Neural progenitor cell (in vitro differentiated cells): ENCODE results near the gene NEGR1. TPM values are rescaled to one million over a fixed set of nuclear protein-coding genes. Genes with fewer than 3 reads are reported as not detected.

Experiments
- DNase-seq: peaks from one replicate; pipeline ENCODE4 v3.0.0-alpha.2; 2016; ENCODE audit warnings: low spot score
- H2AFZ ChIP-seq: fragments of 200-600 bp; sonication (generic); replicated peaks from 2 replicates; pipeline ENCODE4 v1.6.1; 2016; ENCODE audit warnings: antibody characterized with exemption
- H3F3A ChIP-seq: fragments of 200-600 bp; sonication (generic); 2 replicates; pipeline ENCODE4 v1.6.1; 2016; ENCODE audit warnings: antibody characterized with exemption, low read depth
- H3K27ac ChIP-seq: fragments of 200-600 bp; sonication (generic); 2 replicates; pipeline ENCODE4 v1.5.1; 2016; ENCODE audit warnings: mild to moderate bottlenecking
- H3K27me3 ChIP-seq: fragments of 200-600 bp; sonication (generic); 2 replicates; pipeline ENCODE4 v1.6.1; 2016; ENCODE audit warnings: mild to moderate bottlenecking, moderate library complexity
- H3K36me3 ChIP-seq: fragments of 200-600 bp; sonication (generic); 2 replicates; pipeline ENCODE4 v1.5.1; 2016
- H3K4me1 ChIP-seq: fragments of 200-600 bp; sonication (generic); 2 replicates; pipeline ENCODE4 v1.6.1; 2016; ENCODE audit warnings: mixed run types
- H3K4me2 ChIP-seq: fragments of 200-600 bp; sonication (generic); 2 replicates; pipeline ENCODE4 v1.6.1; 2016
- H3K4me3 ChIP-seq: fragments of 200-600 bp; sonication (generic); 2 replicates; pipeline ENCODE4 v1.5.1; 2016
- H3K79me2 ChIP-seq: fragments of 200-600 bp; sonication (generic); 2 replicates; pipeline ENCODE4 v1.6.1; 2016; ENCODE audit warnings: low read depth
- H3K9ac ChIP-seq: fragments of 200-600 bp; sonication (generic); 2 replicates; pipeline ENCODE4 v1.6.1; 2016
- H3K9me3 ChIP-seq: fragments of 200-600 bp; sonication (generic); 2 replicates; pipeline ENCODE4 v1.5.1; 2016; ENCODE audit warnings: low read depth
- H4K20me1 ChIP-seq: fragments of 200-600 bp; sonication (generic); 2 replicates; pipeline ENCODE4 v1.6.1; 2016; ENCODE audit warnings: low read depth
- H3K27ac Mint-ChIP-seq: 3 replicates; pipeline ENCODE4 v1.8.0; 2021; ENCODE audit warnings: mixed read lengths
- H3K27me3 Mint-ChIP-seq: 2 replicates; pipeline ENCODE4 v1.8.0; 2022; ENCODE audit warnings: low read depth, mild to moderate bottlenecking, inconsistent platforms, moderate library complexity, mixed read lengths; ENCODE audit not compliant: insufficient read depth
- H3K36me3 Mint-ChIP-seq: 3 replicates; pipeline ENCODE4 v1.8.0; 2021; ENCODE audit warnings: mixed read lengths
- H3K4me1 Mint-ChIP-seq: 3 replicates; pipeline ENCODE4 v1.8.0; 2021; ENCODE audit warnings: mixed read lengths
- H3K4me3 Mint-ChIP-seq: 3 replicates; pipeline ENCODE4 v1.8.0; 2021; ENCODE audit warnings: mild to moderate bottlenecking, moderate library complexity, mixed read lengths
- H3K9me3 Mint-ChIP-seq: 3 replicates; pipeline ENCODE4 v1.8.0; 2020; ENCODE audit warnings: mixed read lengths
- EZH2 ChIP-seq: fragments of 200-600 bp; sonication (generic); IDR thresholded peaks from 2 replicates; pipeline ENCODE4 v1.6.1; 2017; ENCODE audit warnings: antibody characterized with exemption, mild to moderate bottlenecking, moderate library complexity
- EZH2phosphoT487 ChIP-seq: fragments of 200-600 bp; sonication (generic); IDR thresholded peaks from 2 replicates; pipeline ENCODE4 v1.6.1; 2017; ENCODE audit warnings: antibody characterized with exemption
- total RNA-seq: library from RNA; depleted of rRNA; stranded (reverse); fragments of >200 nt; gene quantifications from 2 replicates; pipeline ENCODE4 v1.2.3, GENCODE V29; 2015; ENCODE audit warnings: low replicate concordance
- TF ChIP-seq, protein P1 (sequence below): fragments of 200-600 bp; sonication (generic); IDR thresholded peaks from 2 replicates; pipeline ENCODE4 v1.5.1; 2017; ENCODE audit warnings: antibody characterized with exemption, mild to moderate bottlenecking

The NEGR1 gene
- total RNA-seq, 1 donor from 2014 or later: 0.62 TPM

DNA sequence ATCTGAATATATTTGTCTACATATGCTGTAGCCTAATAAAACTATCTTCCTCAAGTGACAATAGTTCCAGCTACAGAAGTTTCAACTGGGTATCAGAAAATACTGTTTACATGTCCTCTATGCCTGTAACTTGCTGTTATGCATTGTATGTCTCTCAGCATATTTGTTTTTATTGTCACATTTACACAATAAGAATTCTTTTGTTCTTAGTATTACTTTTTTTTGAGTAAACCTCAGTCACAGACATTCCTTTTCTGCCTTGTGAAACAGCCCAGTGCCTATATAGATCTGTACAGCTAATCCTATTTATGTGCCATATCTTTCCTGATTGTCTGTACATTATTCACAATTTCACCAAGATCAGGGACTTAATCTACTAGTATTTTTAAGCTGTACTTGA is 565.2 kb downstream of the NEGR1 start:
- no peak overlapping the region for H3K9ac ChIP-seq
- H3K4me1 ChIP-seq: no peaks in the 10 kb centered on the region
- H3F3A ChIP-seq: no peaks in the 10 kb centered on the region
- H3K4me3 Mint-ChIP-seq: no peak overlapping the region
- H3K27ac Mint-ChIP-seq: no peak overlapping the region
- no peaks in the 10 kb centered on the region for H3K27me3 ChIP-seq
- H3K79me2 ChIP-seq: no peaks in the 10 kb centered on the region
- TF ChIP-seq, protein P1, sequence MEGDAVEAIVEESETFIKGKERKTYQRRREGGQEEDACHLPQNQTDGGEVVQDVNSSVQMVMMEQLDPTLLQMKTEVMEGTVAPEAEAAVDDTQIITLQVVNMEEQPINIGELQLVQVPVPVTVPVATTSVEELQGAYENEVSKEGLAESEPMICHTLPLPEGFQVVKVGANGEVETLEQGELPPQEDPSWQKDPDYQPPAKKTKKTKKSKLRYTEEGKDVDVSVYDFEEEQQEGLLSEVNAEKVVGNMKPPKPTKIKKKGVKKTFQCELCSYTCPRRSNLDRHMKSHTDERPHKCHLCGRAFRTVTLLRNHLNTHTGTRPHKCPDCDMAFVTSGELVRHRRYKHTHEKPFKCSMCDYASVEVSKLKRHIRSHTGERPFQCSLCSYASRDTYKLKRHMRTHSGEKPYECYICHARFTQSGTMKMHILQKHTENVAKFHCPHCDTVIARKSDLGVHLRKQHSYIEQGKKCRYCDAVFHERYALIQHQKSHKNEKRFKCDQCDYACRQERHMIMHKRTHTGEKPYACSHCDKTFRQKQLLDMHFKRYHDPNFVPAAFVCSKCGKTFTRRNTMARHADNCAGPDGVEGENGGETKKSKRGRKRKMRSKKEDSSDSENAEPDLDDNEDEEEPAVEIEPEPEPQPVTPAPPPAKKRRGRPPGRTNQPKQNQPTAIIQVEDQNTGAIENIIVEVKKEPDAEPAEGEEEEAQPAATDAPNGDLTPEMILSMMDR: no peak
- TF ChIP-seq EZH2: no peak
- no peaks in the 10 kb centered on the region for H3K27me3 Mint-ChIP-seq
- H3K36me3 ChIP-seq: no peaks in the 10 kb centered on the region
- no peak overlapping the region for H3K27ac ChIP-seq
- H2AFZ ChIP-seq: no peak overlapping the region
- no peaks in the 10 kb centered on the region for H3K4me1 Mint-ChIP-seq
- no peaks in the 10 kb centered on the region for H3K9me3 ChIP-seq
- H3K9me3 Mint-ChIP-seq: peaks cover 3% of the 10 kb centered on the region
- H3K36me3 Mint-ChIP-seq: no peaks in the 10 kb centered on the region
- H3K4me2 ChIP-seq: no peak overlapping the region
- H3K4me3 ChIP-seq: no peak overlapping the region
- H4K20me1 ChIP-seq: no peaks in the 10 kb centered on the region
- DNase-seq: no peak

DNA sequence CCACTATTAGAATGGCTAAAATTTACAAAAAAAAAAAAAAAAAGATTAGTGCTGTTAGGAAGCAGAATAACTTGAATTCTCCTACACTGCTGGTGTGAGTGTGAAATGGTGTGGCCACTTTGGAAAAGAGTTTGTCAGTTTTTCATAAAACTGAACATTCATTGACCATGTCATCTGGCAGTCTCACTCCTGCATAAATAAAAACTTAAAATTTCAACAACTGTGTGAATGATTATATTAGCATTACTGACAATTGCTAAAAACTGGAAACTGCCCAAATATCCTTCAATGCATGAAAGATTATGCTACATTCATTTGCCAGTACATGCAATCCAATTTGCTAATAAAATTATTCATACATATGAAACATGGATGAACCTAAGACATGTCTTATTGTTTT is 570.9 kb downstream of the NEGR1 start:
- no peak overlapping the region for H3K27ac ChIP-seq
- H3K27me3 ChIP-seq: no peaks in the 10 kb centered on the region
- H4K20me1 ChIP-seq: no peaks in the 10 kb centered on the region
- no peak overlapping the region for H3K4me3 ChIP-seq
- Mint-ChIP-seq H3K36me3 (no peaks in the 10 kb centered on the region), H3K4me3 (no peak overlapping the region), H3K9me3 (peaks cover 3% of the 10 kb centered on the region), H3K27ac (no peak overlapping the region), H3K27me3 (no peaks in the 10 kb centered on the region), H3K4me1 (no peaks in the 10 kb centered on the region)
- no peaks in the 10 kb centered on the region for H3K36me3 ChIP-seq
- no peak for DNase-seq
- TF ChIP-seq EZH2phosphoT487 (no peak), EZH2 (no peak)
- TF ChIP-seq, protein P1: no peak
- H3K4me2 ChIP-seq: no peak overlapping the region
- no peak overlapping the region for H2AFZ ChIP-seq
- no peaks in the 10 kb centered on the region for H3K9me3 ChIP-seq
- no peak overlapping the region for H3K9ac ChIP-seq
- no peaks in the 10 kb centered on the region for H3K4me1 ChIP-seq
- H3K79me2 ChIP-seq: no peaks in the 10 kb centered on the region
- H3F3A ChIP-seq: no peaks in the 10 kb centered on the region

DNA sequence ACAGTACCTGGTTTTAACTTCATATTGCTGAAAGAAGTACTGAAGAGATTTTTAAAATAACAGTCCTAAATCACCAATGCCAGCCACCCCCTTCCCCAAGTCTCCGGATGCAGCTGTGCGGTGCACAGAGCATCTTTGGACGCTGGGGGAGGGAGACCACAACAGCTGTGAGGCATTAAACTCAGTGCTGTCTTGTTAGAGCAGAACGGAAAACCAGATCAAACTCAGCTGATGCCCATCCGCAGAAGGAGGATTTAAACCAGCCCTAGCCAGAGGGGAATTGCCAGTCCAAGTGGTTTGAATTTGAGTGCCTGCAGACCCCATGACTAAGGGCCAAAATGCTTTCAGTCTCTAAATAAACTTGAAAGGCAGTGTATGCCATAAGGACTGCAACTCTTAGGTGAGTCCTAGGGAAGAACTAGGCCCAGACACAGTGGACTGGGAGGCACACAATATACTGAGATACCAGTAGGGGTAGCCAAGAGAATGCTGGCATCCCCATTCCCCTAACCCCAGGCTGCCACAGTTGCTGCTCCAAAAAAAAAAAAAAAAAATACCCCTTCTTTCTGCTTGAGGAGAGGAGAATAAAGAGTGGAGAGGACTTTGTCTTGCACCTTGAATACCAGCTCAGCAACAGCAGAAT is 576.2 kb downstream of the NEGR1 start:
- Histone ChIP-seq H2AFZ (no peak overlapping the region), H3K27ac (no peak overlapping the region), H3K4me3 (no peak overlapping the region), H3K9ac (no peak overlapping the region), H3K36me3 (no peaks in the 10 kb centered on the region), H3K79me2 (no peaks in the 10 kb centered on the region), H4K20me1 (no peaks in the 10 kb centered on the region), H3F3A (no peaks in the 10 kb centered on the region), H3K9me3 (peaks cover 18% of the 10 kb centered on the region), H3K4me1 (no peaks in the 10 kb centered on the region), H3K27me3 (no peaks in the 10 kb centered on the region), H3K4me2 (no peak overlapping the region)
- no peaks in the 10 kb centered on the region for H3K27me3 Mint-ChIP-seq
- peaks cover 11% of the 10 kb centered on the region for H3K9me3 Mint-ChIP-seq
- H3K27ac Mint-ChIP-seq: no peak overlapping the region
- peak; percentile 6 for DNase-seq
- H3K4me3 Mint-ChIP-seq: no peak overlapping the region
- H3K36me3 Mint-ChIP-seq: no peaks in the 10 kb centered on the region
- no peaks in the 10 kb centered on the region for H3K4me1 Mint-ChIP-seq
- TF ChIP-seq EZH2 (no peak), EZH2phosphoT487 (no peak)
- TF ChIP-seq, protein P1: no peak
